Right lobe of liver (tissue), 4 donors: ENCODE data around the gene GALNT2.

Source experiments
- POLR2A ChIP-seq: fragments of 450-650 bp; IDR thresholded peaks from one replicate; pipeline ENCODE4 v1.6.1; 2017; ENCODE audit warnings: antibody characterized with exemption, mild to moderate bottlenecking
- TF ChIP-seq, protein P1 (sequence below), 4 donors: fragments of 200-600 bp in 3 of 4; fragments of 450-650 bp in 1 of 4; IDR thresholded peaks; one replicate each; pipeline versions ENCODE4 v1.5.1 to v1.8.0; 2016 to 2022; ENCODE audit warnings: antibody characterized with exemption in 4 of 4, mild to moderate bottlenecking in 2 of 4
- donor health status: DM: no; HTN: no; CAD: no.
- donor health status: DM: no; HTN: no; CAD: no.
- donor health status: DM: no; HTN: yes; CAD: no.

GRCh38 chr1:230267338-230268065 lies 200.5 kb downstream of the GALNT2 start:
- TF ChIP-seq, protein P1, sequence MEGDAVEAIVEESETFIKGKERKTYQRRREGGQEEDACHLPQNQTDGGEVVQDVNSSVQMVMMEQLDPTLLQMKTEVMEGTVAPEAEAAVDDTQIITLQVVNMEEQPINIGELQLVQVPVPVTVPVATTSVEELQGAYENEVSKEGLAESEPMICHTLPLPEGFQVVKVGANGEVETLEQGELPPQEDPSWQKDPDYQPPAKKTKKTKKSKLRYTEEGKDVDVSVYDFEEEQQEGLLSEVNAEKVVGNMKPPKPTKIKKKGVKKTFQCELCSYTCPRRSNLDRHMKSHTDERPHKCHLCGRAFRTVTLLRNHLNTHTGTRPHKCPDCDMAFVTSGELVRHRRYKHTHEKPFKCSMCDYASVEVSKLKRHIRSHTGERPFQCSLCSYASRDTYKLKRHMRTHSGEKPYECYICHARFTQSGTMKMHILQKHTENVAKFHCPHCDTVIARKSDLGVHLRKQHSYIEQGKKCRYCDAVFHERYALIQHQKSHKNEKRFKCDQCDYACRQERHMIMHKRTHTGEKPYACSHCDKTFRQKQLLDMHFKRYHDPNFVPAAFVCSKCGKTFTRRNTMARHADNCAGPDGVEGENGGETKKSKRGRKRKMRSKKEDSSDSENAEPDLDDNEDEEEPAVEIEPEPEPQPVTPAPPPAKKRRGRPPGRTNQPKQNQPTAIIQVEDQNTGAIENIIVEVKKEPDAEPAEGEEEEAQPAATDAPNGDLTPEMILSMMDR (IDR thresholded peaks at IDR 0.05): no peak
- no peak for TF ChIP-seq POLR2A
